ENCODE measurements around the gene AS3MT. TPM values are rescaled to one million over a fixed set of nuclear protein-coding genes. Genes with fewer than 3 reads are reported as not detected.

AS3MT gene
- total and polyA plus RNA-seq, 3 experiments from 2014 or later = 0.44 TPM; not detected in 2

- Mint-ChIP-seq H3K36me3 (peaks cover 3 to 11% (median 3%) of the 10 kb centered on the region in 3 donors), H3K9me3 (no peaks in the 10 kb centered on the region), H3K27me3 (no peaks in the 10 kb centered on the region), H3K4me3 (no peak overlapping the region), H3K4me1 (peaks cover 7 to 19% (median 8%) of the 10 kb centered on the region in 3 donors), H3K27ac (no peak overlapping the region)
- Histone ChIP-seq H3K36me3 (ENCODE audit: insufficient read depth, low read length) (no peaks in the 10 kb centered on the region), H3K27me3 (ENCODE audit: insufficient read depth, low read length, poor library complexity, severe bottlenecking) (no peaks in the 10 kb centered on the region), H3K9me3 (ENCODE audit: low read length) (no peaks in the 10 kb centered on the region), H3K4me1 (ENCODE audit: insufficient read depth, low read length) (no peaks in the 10 kb centered on the region), H3K4me3 (ENCODE audit: low read length) (no peak overlapping the region), H3K27ac (ENCODE audit: low read depth, low read length) (no peak overlapping the region)
- no peak for DNase-seq
- ChIA-PET POLR2A (no interaction called here), CTCF (no interaction called here)
Measured at GRCh38 chr10:102945962-102946361, 76.7 kb downstream of the AS3MT start.

GRCh38 chr10:102946992-102947391, 77.7 kb downstream of the AS3MT start:
- no peak overlapping the region for H3K27ac Mint-ChIP-seq
- CTCF ChIA-PET = no interaction called here
- H3K4me1 Mint-ChIP-seq = peaks cover 3 to 19% (median 4%) of the 10 kb centered on the region in 3 donors
- POLR2A ChIA-PET = no interaction called here
- Histone ChIP-seq H3K4me1 (ENCODE audit: insufficient read depth, low read length) (no peaks in the 10 kb centered on the region), H3K9me3 (ENCODE audit: low read length) (no peaks in the 10 kb centered on the region), H3K27ac (ENCODE audit: low read depth, low read length) (no peak overlapping the region), H3K27me3 (ENCODE audit: insufficient read depth, low read length, poor library complexity, severe bottlenecking) (no peaks in the 10 kb centered on the region), H3K4me3 (ENCODE audit: low read length) (no peak overlapping the region), H3K36me3 (ENCODE audit: insufficient read depth, low read length) (no peaks in the 10 kb centered on the region)
- H3K27me3 Mint-ChIP-seq = no peaks in the 10 kb centered on the region
- no peak for DNase-seq
- no peaks in the 10 kb centered on the region for H3K9me3 Mint-ChIP-seq
- H3K4me3 Mint-ChIP-seq = no peak overlapping the region
- H3K36me3 Mint-ChIP-seq = peaks cover 0 to 9% (median 3%) of the 10 kb centered on the region in 3 donors

- H3K27me3 ChIP-seq (ENCODE audit: insufficient read depth, low read length, poor library complexity, severe bottlenecking) = no peaks in the 10 kb centered on the region
- H3K36me3 ChIP-seq (ENCODE audit: insufficient read depth, low read length) = no peaks in the 10 kb centered on the region
- H3K36me3 Mint-ChIP-seq = peaks cover 0 to 9% (median 0%) of the 10 kb centered on the region in 3 donors
- H3K4me3 ChIP-seq (ENCODE audit: low read length) = no peak overlapping the region
- no peak overlapping the region for H3K4me3 Mint-ChIP-seq
- POLR2A ChIA-PET = no interaction called here
- H3K27me3 Mint-ChIP-seq = no peaks in the 10 kb centered on the region
- no peak for DNase-seq
- H3K27ac Mint-ChIP-seq = peak overlapping the region in 1 of 8 donors; percentile 39
- H3K4me1 ChIP-seq (ENCODE audit: insufficient read depth, low read length) = no peaks in the 10 kb centered on the region
- H3K9me3 ChIP-seq (ENCODE audit: low read length) = no peaks in the 10 kb centered on the region
- H3K27ac ChIP-seq (ENCODE audit: low read depth, low read length) = no peak overlapping the region
- no peaks in the 10 kb centered on the region for H3K9me3 Mint-ChIP-seq
- CTCF ChIA-PET = no interaction called here
- H3K4me1 Mint-ChIP-seq = peaks cover 3 to 19% (median 4%) of the 10 kb centered on the region in 3 donors
Measured at GRCh38 chr10:102948176-102948575, 78.9 kb downstream of the AS3MT start.

GRCh38 chr10:102948786-102949185, 79.5 kb downstream of the AS3MT start:
- Histone ChIP-seq H3K9me3 (ENCODE audit: low read length) (no peaks in the 10 kb centered on the region), H3K4me3 (ENCODE audit: low read length) (no peak overlapping the region), H3K4me1 (ENCODE audit: insufficient read depth, low read length) (no peaks in the 10 kb centered on the region), H3K27me3 (ENCODE audit: insufficient read depth, low read length, poor library complexity, severe bottlenecking) (no peaks in the 10 kb centered on the region), H3K27ac (ENCODE audit: low read depth, low read length) (no peak overlapping the region), H3K36me3 (ENCODE audit: insufficient read depth, low read length) (no peaks in the 10 kb centered on the region)
- H3K4me1 Mint-ChIP-seq = peaks cover 3 to 19% (median 4%) of the 10 kb centered on the region in 3 donors
- H3K36me3 Mint-ChIP-seq = peaks cover 0 to 9% (median 0%) of the 10 kb centered on the region in 3 donors
- CTCF ChIA-PET = no interaction called here
- POLR2A ChIA-PET = no interaction called here
- H3K9me3 Mint-ChIP-seq = no peaks in the 10 kb centered on the region
- no peaks in the 10 kb centered on the region for H3K27me3 Mint-ChIP-seq
- DNase-seq = no peak
- H3K4me3 Mint-ChIP-seq = no peak overlapping the region
- no peak overlapping the region for H3K27ac Mint-ChIP-seq

- Histone ChIP-seq H3K36me3 (ENCODE audit: insufficient read depth, low read length) (no peaks in the 10 kb centered on the region), H3K27me3 (ENCODE audit: insufficient read depth, low read length, poor library complexity, severe bottlenecking) (no peaks in the 10 kb centered on the region), H3K4me1 (ENCODE audit: insufficient read depth, low read length) (no peaks in the 10 kb centered on the region), H3K9me3 (ENCODE audit: low read length) (no peaks in the 10 kb centered on the region), H3K4me3 (ENCODE audit: low read length) (no peak overlapping the region), H3K27ac (ENCODE audit: low read depth, low read length) (no peak overlapping the region)
- CTCF ChIA-PET = no interaction called here
- POLR2A ChIA-PET = no interaction called here
- no peak for DNase-seq
- H3K4me1 Mint-ChIP-seq = peaks cover 3 to 13% (median 4%) of the 10 kb centered on the region in 3 donors
- no peaks in the 10 kb centered on the region for H3K9me3 Mint-ChIP-seq
- no peak overlapping the region for H3K27ac Mint-ChIP-seq
- no peak overlapping the region for H3K4me3 Mint-ChIP-seq
- peaks cover 5 to 6% (median 5%) of the 10 kb centered on the region in 3 donors for H3K36me3 Mint-ChIP-seq
- no peaks in the 10 kb centered on the region for H3K27me3 Mint-ChIP-seq
Measured at GRCh38 chr10:102949916-102950315, 80.6 kb downstream of the AS3MT start.

- Histone ChIP-seq H3K27ac (ENCODE audit: low read depth, low read length) (no peak overlapping the region), H3K4me3 (ENCODE audit: low read length) (no peak overlapping the region), H3K36me3 (ENCODE audit: insufficient read depth, low read length) (no peaks in the 10 kb centered on the region), H3K4me1 (ENCODE audit: insufficient read depth, low read length) (no peaks in the 10 kb centered on the region), H3K27me3 (ENCODE audit: insufficient read depth, low read length, poor library complexity, severe bottlenecking) (no peaks in the 10 kb centered on the region), H3K9me3 (ENCODE audit: low read length) (no peaks in the 10 kb centered on the region)
- DNase-seq = no peak
- no peaks in the 10 kb centered on the region for H3K9me3 Mint-ChIP-seq
- peaks cover 3 to 5% (median 4%) of the 10 kb centered on the region in 3 donors for H3K4me1 Mint-ChIP-seq
- POLR2A ChIA-PET = interaction anchor here (0.7 kb wide), 1 partner anchor 35 kb away, joined by 3 read pairs; no protein-coding TSS in a partner anchor
- H3K27me3 Mint-ChIP-seq = no peaks in the 10 kb centered on the region
- H3K27ac Mint-ChIP-seq = no peak overlapping the region
- H3K4me3 Mint-ChIP-seq = no peak overlapping the region
- CTCF ChIA-PET = no interaction called here
- H3K36me3 Mint-ChIP-seq = peaks cover 5 to 8% (median 6%) of the 10 kb centered on the region in 3 donors
Measured at GRCh38 chr10:102951316-102951715, 82.0 kb downstream of the AS3MT start.

Other genes starting within 250 kb of the AS3MT start
- gene TRIM8, start 225.0 kb upstream of the AS3MT start, total RNA-seq = 10 to 100 TPM; 72.0 to 74.5 TPM
- 63.9 TPM for gene TRIM8, start 225.0 kb upstream of the AS3MT start, polyA plus RNA-seq
- 1 to 10 TPM; 8.7 TPM for gene ARL3, start 155.1 kb upstream of the AS3MT start, total RNA-seq
- 5.7 TPM for gene ARL3, start 155.1 kb upstream of the AS3MT start, polyA plus RNA-seq
- gene SFXN2, start 154.8 kb upstream of the AS3MT start, total RNA-seq = 10 to 100 TPM; 27.6 to 30.6 TPM
- gene SFXN2, start 154.8 kb upstream of the AS3MT start, polyA plus RNA-seq = 10.1 TPM
- 10 to 100 TPM; 16.0 to 17.8 TPM for gene WBP1L, start 125.5 kb upstream of the AS3MT start, total RNA-seq
- 28.5 TPM for gene WBP1L, start 125.5 kb upstream of the AS3MT start, polyA plus RNA-seq
- not detected for gene CYP17A1, start 32.1 kb upstream of the AS3MT start, total RNA-seq
- 0.13 TPM for gene CYP17A1, start 32.1 kb upstream of the AS3MT start, polyA plus RNA-seq
- 10 to 100 TPM in 1 of 2 experiments, 1 to 10 TPM in 1; 9.8 to 11.3 TPM for gene BORCS7, start 15.2 kb upstream of the AS3MT start, total RNA-seq
- 39.2 TPM for gene BORCS7, start 15.2 kb upstream of the AS3MT start, polyA plus RNA-seq
- gene CNNM2, start 48.8 kb downstream of the AS3MT start, total RNA-seq = 1 to 10 TPM; 6.1 to 6.2 TPM
- 5.0 TPM for gene CNNM2, start 48.8 kb downstream of the AS3MT start, polyA plus RNA-seq

All from CD8-positive, alpha-beta memory T cell (primary cell).